ENCODE data around the gene DDIAS. TPM values are rescaled to one million over a fixed set of nuclear protein-coding genes. Genes with fewer than 3 reads are reported as not detected.

Gene DDIAS
- total and polyA plus RNA-seq, 10 of the 15 experiments (the other 5 are each of a cell fraction or from before 2014, with no cell fraction given): 6.9 to 27.8 (median 12.9) TPM

- ATAC-seq: no peak
- 100% methylated on average over 2 of the region's 2 CpGs for WGBS (ENCODE audit: insufficient coverage, insufficient replicate concordance, low lambda C conversion rate, missing lambda C conversion rate)
- no peaks in the 10 kb centered on the region for H4K20me1 ChIP-seq (ENCODE audit: control insufficient read depth, insufficient read depth)
- no TSS peak for BruUV-seq (replicated peaks)
- H3K4me3 ChIP-seq: no peak overlapping the region
- in situ Hi-C loops (cut with MboI): no loop called here
- ChIA-PET POLR2A (interaction anchor here (0.6 kb wide), 1 partner anchor 88 kb away, joined by 4 read pairs; no protein-coding TSS in a partner anchor), CTCF (interaction anchor here (1.0 kb wide), 1 partner anchor 28 kb away, joined by 4 read pairs; no protein-coding TSS in a partner anchor), RAD21 (ENCODE audit: unreplicated experiment) (interaction anchor here (1.1 to 2.0 kb wide), 4 partner anchors 13 to 44 kb away, joined by 5 to 8 read pairs (median 6); no protein-coding TSS in a partner anchor), SMC1A (ENCODE audit: uncharacterized antibody, unreplicated experiment) (interaction anchor here (1.2 to 5.0 kb wide), 10 partner anchors 10 to 94 kb away, joined by 3 to 34 read pairs (median 6); no protein-coding TSS in a partner anchor)
- no peak overlapping the region for H3K9ac ChIP-seq (ENCODE audit: control insufficient read depth, insufficient read depth, low read length)
- TF ChIP-seq ZNF274 (IDR thresholded peaks at IDR 0.05; ENCODE audit: insufficient read depth, insufficient read length): no peak
- peak; percentile 59 for TF ChIP-seq SPI1 (IDR thresholded peaks at IDR 0.05; ENCODE audit: borderline replicate concordance, insufficient read depth, low read depth, low read length)
- no peak overlapping the region for H2AFZ ChIP-seq (ENCODE audit: control insufficient read depth, low read depth, low read length)
- no peak for FAIRE-seq
- H3K79me2 ChIP-seq (ENCODE audit: control insufficient read depth, insufficient read depth, low read length): no peaks in the 10 kb centered on the region
- no peaks in the 10 kb centered on the region for H3K27me3 ChIP-seq (replicated peaks in 1 of 2; ENCODE audit: control insufficient read depth in 2 of 2, insufficient read depth in 2 of 2, low read length in 1 of 2)
- DNase-seq (ENCODE audit: low read depth, low spot score): no peak
- H3K4me2 ChIP-seq (ENCODE audit: control insufficient read depth, insufficient read depth): no peak overlapping the region
- intact Hi-C loops (cut with micrococcal nuclease; ENCODE audit: unreplicated experiment): loop anchor here (5.0 kb wide), 1 partner anchor 47 kb away; no protein-coding TSS in a partner anchor
- no peak overlapping the region for H3K27ac ChIP-seq (ENCODE audit: control insufficient read depth, insufficient read depth)
- peaks cover 48% of the 10 kb centered on the region for H3K4me1 ChIP-seq (ENCODE audit: control insufficient read depth, insufficient read depth, low read length)
- no peaks in the 10 kb centered on the region for H3K36me3 ChIP-seq (ENCODE audit: control insufficient read depth in 2 of 2, insufficient read depth in 2 of 2, low read length in 1 of 2)
- no peaks in the 10 kb centered on the region; the same call in 1 of the 3 replicates for H3K9me3 ChIP-seq (replicated peaks; ENCODE audit: control insufficient read depth, insufficient read depth, low read length)
Measured at GRCh38 chr11:82974135-82974534, 72.6 kb downstream of the DDIAS start.

- WGBS (ENCODE audit: insufficient coverage, insufficient replicate concordance, low lambda C conversion rate, missing lambda C conversion rate): 98% methylated on average over 2 of the region's 2 CpGs
- RAD21 ChIA-PET (ENCODE audit: unreplicated experiment): interaction anchor here (0.6 to 2.0 kb wide), 7 partner anchors 14 to 50 kb away, joined by 3 to 8 read pairs (median 5); no protein-coding TSS in a partner anchor
- TF ChIP-seq, protein P1, sequence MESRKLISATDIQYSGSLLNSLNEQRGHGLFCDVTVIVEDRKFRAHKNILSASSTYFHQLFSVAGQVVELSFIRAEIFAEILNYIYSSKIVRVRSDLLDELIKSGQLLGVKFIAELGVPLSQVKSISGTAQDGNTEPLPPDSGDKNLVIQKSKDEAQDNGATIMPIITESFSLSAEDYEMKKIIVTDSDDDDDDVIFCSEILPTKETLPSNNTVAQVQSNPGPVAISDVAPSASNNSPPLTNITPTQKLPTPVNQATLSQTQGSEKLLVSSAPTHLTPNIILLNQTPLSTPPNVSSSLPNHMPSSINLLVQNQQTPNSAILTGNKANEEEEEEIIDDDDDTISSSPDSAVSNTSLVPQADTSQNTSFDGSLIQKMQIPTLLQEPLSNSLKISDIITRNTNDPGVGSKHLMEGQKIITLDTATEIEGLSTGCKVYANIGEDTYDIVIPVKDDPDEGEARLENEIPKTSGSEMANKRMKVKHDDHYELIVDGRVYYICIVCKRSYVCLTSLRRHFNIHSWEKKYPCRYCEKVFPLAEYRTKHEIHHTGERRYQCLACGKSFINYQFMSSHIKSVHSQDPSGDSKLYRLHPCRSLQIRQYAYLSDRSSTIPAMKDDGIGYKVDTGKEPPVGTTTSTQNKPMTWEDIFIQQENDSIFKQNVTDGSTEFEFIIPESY (IDR thresholded peaks at IDR 0.05): no peak
- no peak for TF ChIP-seq SREBF1 (IDR thresholded peaks at IDR 0.05; ENCODE audit: low read length)
- TF ChIP-seq NFIC (IDR thresholded peaks at IDR 0.05; ENCODE audit: low read depth, low read length): no peak
- no peak for TF ChIP-seq POLR2AphosphoS2 (IDR thresholded peaks at IDR 0.05; ENCODE audit: low read depth, low read length)
- no peak for TF ChIP-seq STAT3 (IDR thresholded peaks at IDR 0.05; ENCODE audit: low read depth, low read length)
- TF ChIP-seq KAT2A (conservative IDR thresholded peaks at IDR 0.05; ENCODE audit: control insufficient read depth, low read depth, low read length): no peak
- TF ChIP-seq BRCA1 (IDR thresholded peaks at IDR 0.05; ENCODE audit: low read depth, low read length): no peak
- no peak for TF ChIP-seq NR2F1 (conservative IDR thresholded peaks at IDR 0.05)
- TF ChIP-seq, protein P2, sequence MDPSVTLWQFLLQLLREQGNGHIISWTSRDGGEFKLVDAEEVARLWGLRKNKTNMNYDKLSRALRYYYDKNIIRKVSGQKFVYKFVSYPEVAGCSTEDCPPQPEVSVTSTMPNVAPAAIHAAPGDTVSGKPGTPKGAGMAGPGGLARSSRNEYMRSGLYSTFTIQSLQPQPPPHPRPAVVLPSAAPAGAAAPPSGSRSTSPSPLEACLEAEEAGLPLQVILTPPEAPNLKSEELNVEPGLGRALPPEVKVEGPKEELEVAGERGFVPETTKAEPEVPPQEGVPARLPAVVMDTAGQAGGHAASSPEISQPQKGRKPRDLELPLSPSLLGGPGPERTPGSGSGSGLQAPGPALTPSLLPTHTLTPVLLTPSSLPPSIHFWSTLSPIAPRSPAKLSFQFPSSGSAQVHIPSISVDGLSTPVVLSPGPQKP (IDR thresholded peaks at IDR 0.05; ENCODE audit: low read depth, low read length): no peak
- no peak for TF ChIP-seq NFYA (IDR thresholded peaks at IDR 0.05; ENCODE audit: borderline replicate concordance, low read depth, low read length)
- no peak for TF ChIP-seq IKZF2 (IDR thresholded peaks at IDR 0.05)
Measured at GRCh38 chr11:82974851-82975250, 73.3 kb downstream of the DDIAS start.

More at GRCh38 chr11:82974851-82975250, 73.3 kb downstream of the DDIAS start:
- FAIRE-seq (no peak), DNase-seq (ENCODE audit: low read depth, low spot score) (no peak), ATAC-seq (no peak)
- H3K4me1 ChIP-seq (ENCODE audit: control insufficient read depth, insufficient read depth, low read length): peaks cover 43% of the 10 kb centered on the region
- no peaks in the 10 kb centered on the region for H4K20me1 ChIP-seq (ENCODE audit: control insufficient read depth, insufficient read depth)
- no peak overlapping the region for H3K9ac ChIP-seq (ENCODE audit: control insufficient read depth, insufficient read depth, low read length)
- ChIA-PET SMC1A (ENCODE audit: uncharacterized antibody, unreplicated experiment) (interaction anchor here (0.6 to 5.0 kb wide), 14 partner anchors 10 to 1102 kb away, joined by 3 to 34 read pairs (median 5); no protein-coding TSS in a partner anchor), POLR2A (interaction anchor here (0.6 to 1.3 kb wide), 5 partner anchors 22 to 114 kb away, joined by 3 to 5 read pairs (median 4); no protein-coding TSS in a partner anchor), CTCF (interaction anchor here (0.9 to 1.0 kb wide), 3 partner anchors 12 to 27 kb away, joined by 3 to 4 read pairs (median 4); no protein-coding TSS in a partner anchor)
- in situ Hi-C loops (cut with MboI): no loop called here
- no peak overlapping the region for H3K27ac ChIP-seq (ENCODE audit: control insufficient read depth, insufficient read depth)
- no peaks in the 10 kb centered on the region for H3K79me2 ChIP-seq (ENCODE audit: control insufficient read depth, insufficient read depth, low read length)
- intact Hi-C loops (cut with micrococcal nuclease; ENCODE audit: unreplicated experiment): loop anchor here (5.0 kb wide), 1 partner anchor 48 kb away; no protein-coding TSS in a partner anchor
- H2AFZ ChIP-seq (ENCODE audit: control insufficient read depth, low read depth, low read length): no peak overlapping the region
- no peak overlapping the region for H3K4me3 ChIP-seq
- H3K36me3 ChIP-seq (ENCODE audit: control insufficient read depth in 2 of 2, insufficient read depth in 2 of 2, low read length in 1 of 2): no peaks in the 10 kb centered on the region
- H3K27me3 ChIP-seq (replicated peaks in 1 of 2; ENCODE audit: control insufficient read depth in 2 of 2, insufficient read depth in 2 of 2, low read length in 1 of 2): no peaks in the 10 kb centered on the region
- H3K4me2 ChIP-seq (ENCODE audit: control insufficient read depth, insufficient read depth): no peak overlapping the region
- no TSS peak for BruUV-seq (replicated peaks)
- no peaks in the 10 kb centered on the region; the same call in 1 of the 3 replicates for H3K9me3 ChIP-seq (replicated peaks; ENCODE audit: control insufficient read depth, insufficient read depth, low read length)
